Gastrocnemius medialis (tissue), 4 donors: ENCODE results near the gene NLGN1. TPM values are rescaled to one million over a fixed set of nuclear protein-coding genes. Genes with fewer than 3 reads are reported as not detected.

Experiments
- ATAC-seq, 2 donors: fragments of 150-250 bp; one replicate each; pipeline ENCODE4 v1.9.1; 2016
- DNase-seq, 2 donors: peaks; one replicate each; pipeline ENCODE4 v3.0.0-alpha.2; 2019
- H3K27ac ChIP-seq, 4 donors: fragments of 200-600 bp; sonication (generic); 1 replicate in 1 of 4; 2 replicates in 3 of 4; pipeline ENCODE4 v1.5.1; 2016 to 2018; ENCODE audit warnings: mild to moderate bottlenecking in 2 of 4, moderate library complexity in 1 of 4
- H3K27me3 ChIP-seq, 3 donors: fragments of 200-600 bp; sonication (generic) in 2 of 3; 1 replicate in 1 of 3; 2 replicates in 2 of 3; pipeline versions ENCODE4 v1.5.1 to v1.6.0; 2016 to 2019; ENCODE audit warnings: mild to moderate bottlenecking in 1 of 3, moderate library complexity in 1 of 3
- H3K36me3 ChIP-seq, 2 donors: fragments of 200-600 bp; sonication (generic) in 1 of 2; one replicate each; pipeline ENCODE4 v1.5.1; 2017 to 2018
- H3K4me1 ChIP-seq, 2 donors: fragments of 200-600 bp; sonication (generic) in 1 of 2; one replicate each; pipeline ENCODE4 v1.5.1; 2016 to 2017; ENCODE audit warnings: mild to moderate bottlenecking in 2 of 2
- H3K4me3 ChIP-seq, 4 donors: fragments of 200-600 bp; sonication (generic) in 3 of 4; 1 replicate in 1 of 4; 2 replicates in 3 of 4; pipeline ENCODE4 v1.5.1; 2016 to 2019; ENCODE audit warnings: mild to moderate bottlenecking in 2 of 4
- H3K9me3 ChIP-seq, 3 donors: fragments of 200-600 bp; sonication (generic) in 2 of 3; 1 replicate in 1 of 3; 2 replicates in 2 of 3; pipeline ENCODE4 v1.5.1; 2016 to 2019
- CTCF ChIP-seq, 5 experiments: fragments of 450-650 bp in 3 of 5; fragments of 200-600 bp in 2 of 5; sonication (generic) in 2 of 5; IDR thresholded peaks in 4 of 5; conservative IDR thresholded peaks in 1 of 5; 1 replicate in 4 of 5; 2 replicates in 1 of 5; pipeline ENCODE4 v1.5.1; 2016 to 2019; ENCODE audit warnings: antibody characterized with exemption in 5 of 5, mild to moderate bottlenecking in 3 of 5, moderate library complexity in 3 of 5
- POLR2A ChIP-seq, 2 donors: fragments of 450-650 bp; IDR thresholded peaks; one replicate each; pipeline ENCODE4 v1.6.1; 2017; ENCODE audit warnings: antibody characterized with exemption in 2 of 2, mild to moderate bottlenecking in 2 of 2, moderate library complexity in 2 of 2
- in situ Hi-C, 4 donors: fragments of 200-750 bp; cut with MboI; loops; one replicate each; pipeline versions ENCODE4 v1.15.0 to v1.8.0; 2017; ENCODE audit warnings: low sequenced_read_pairs in 4 of 4
- intact Hi-C: fragments of 100-400 bp; cut with DNase I; formaldehyde crosslinking; loops from one replicate; pipeline ENCODE4 v1.15.1; 2023; ENCODE audit warnings: low total_unique reads
- total RNA-seq, 4 donors: library from RNA; depleted of rRNA; stranded (reverse); fragments of >200 nt; gene quantifications; one replicate each; pipeline versions ENCODE4 v1.1.0 to v1.2.3, GENCODE V29; 2016

NLGN1 gene
- total RNA-seq, 4 donors from 2014 or later: 0.52 to 1.9 (median 1.1) TPM

GRCh38 chr3:173411375-173411973, 13.9 kb downstream of the NLGN1 start:
- Histone ChIP-seq H3K4me3 (no peak overlapping the region), H3K4me1 (no peaks in the 10 kb centered on the region), H3K27ac (no peak overlapping the region), H3K27me3 (no peaks in the 10 kb centered on the region), H3K36me3 (no peaks in the 10 kb centered on the region), H3K9me3 (no peaks in the 10 kb centered on the region)
- TF ChIP-seq CTCF (IDR thresholded peaks at IDR 0.05 in 4 of 5, conservative IDR thresholded peaks at IDR 0.05 in 1 of 5): no peak
- TF ChIP-seq POLR2A (IDR thresholded peaks at IDR 0.05): no peak
- intact Hi-C loops: no loop called here
- ATAC-seq (no peak), DNase-seq (no peak)
- in situ Hi-C loops: no loop called here

- ATAC-seq: no peak
- intact Hi-C loops: no loop called here
These were observed 18.5 kb downstream of the NLGN1 start for GRCh38 chr3:173416070-173416469.

DNA sequence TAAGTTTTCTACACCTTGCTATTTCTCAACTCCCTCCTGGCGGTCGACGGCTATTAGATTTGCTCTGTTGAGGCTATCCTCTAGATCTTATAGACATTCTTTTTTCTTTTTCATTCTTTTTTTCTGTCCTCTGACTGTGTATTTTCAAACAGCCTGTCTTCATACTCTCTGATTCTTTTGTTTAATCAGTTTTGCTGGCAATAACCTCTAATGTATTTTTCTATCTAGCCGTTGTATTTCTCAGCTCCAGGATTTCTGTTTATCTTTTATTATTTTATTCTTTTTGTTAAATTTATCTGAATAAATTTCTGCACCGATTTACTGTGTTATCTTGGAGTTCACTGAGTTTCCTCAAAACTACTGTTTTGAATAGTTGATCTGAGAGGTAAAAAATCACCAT, 31.5 kb downstream of the NLGN1 start:
- Histone ChIP-seq H3K9me3 (no peaks in the 10 kb centered on the region), H3K4me1 (no peaks in the 10 kb centered on the region), H3K4me3 (no peak overlapping the region), H3K27me3 (no peaks in the 10 kb centered on the region), H3K36me3 (no peaks in the 10 kb centered on the region), H3K27ac (no peak overlapping the region)
- no peak for ATAC-seq
- in situ Hi-C loops: no loop called here
- intact Hi-C loops: no loop called here
- no peak for DNase-seq
- TF ChIP-seq CTCF (IDR thresholded peaks at IDR 0.05 in 4 of 5, conservative IDR thresholded peaks at IDR 0.05 in 1 of 5): no peak

More at GRCh38 chr3:173416070-173416469, 18.5 kb downstream of the NLGN1 start:
- Histone ChIP-seq H3K4me1 (no peaks in the 10 kb centered on the region), H3K36me3 (no peaks in the 10 kb centered on the region), H3K27me3 (no peaks in the 10 kb centered on the region), H3K4me3 (no peak overlapping the region), H3K27ac (no peak overlapping the region), H3K9me3 (no peaks in the 10 kb centered on the region)
- in situ Hi-C loops: no loop called here
- TF ChIP-seq POLR2A (IDR thresholded peaks at IDR 0.05) (no peak), CTCF (IDR thresholded peaks at IDR 0.05 in 4 of 5, conservative IDR thresholded peaks at IDR 0.05 in 1 of 5) (no peak)
- DNase-seq: no peak

DNA sequence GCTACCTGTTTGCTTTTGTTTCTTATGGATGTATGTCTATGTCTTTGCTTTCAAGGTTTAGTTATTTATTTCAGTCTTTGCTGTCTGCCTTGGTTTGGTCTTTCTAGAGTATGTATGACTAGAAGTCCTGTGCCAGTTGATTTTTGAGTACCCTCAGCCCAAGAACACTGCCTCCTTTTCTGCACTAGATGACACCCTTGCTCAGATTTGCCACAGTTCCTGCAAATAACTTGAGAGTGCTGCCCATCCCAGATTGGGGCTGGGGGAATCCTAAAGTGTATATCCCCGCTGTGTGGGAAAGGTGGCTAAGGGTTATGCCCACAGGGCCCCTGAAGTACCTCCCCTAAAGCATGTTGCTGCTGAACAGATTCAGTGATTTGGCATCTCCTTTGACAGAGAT, 32.0 kb downstream of the NLGN1 start:
- intact Hi-C loops: no loop called here
- H3K4me3 ChIP-seq: no peak overlapping the region
- no peaks in the 10 kb centered on the region for H3K27me3 ChIP-seq
- no peaks in the 10 kb centered on the region for H3K9me3 ChIP-seq
- TF ChIP-seq CTCF (IDR thresholded peaks at IDR 0.05 in 4 of 5, conservative IDR thresholded peaks at IDR 0.05 in 1 of 5) (no peak), POLR2A (IDR thresholded peaks at IDR 0.05) (no peak)
- no peak overlapping the region for H3K27ac ChIP-seq
- DNase-seq (no peak), ATAC-seq (no peak)
- no peaks in the 10 kb centered on the region for H3K36me3 ChIP-seq
- no peaks in the 10 kb centered on the region for H3K4me1 ChIP-seq
- in situ Hi-C loops: no loop called here

DNA sequence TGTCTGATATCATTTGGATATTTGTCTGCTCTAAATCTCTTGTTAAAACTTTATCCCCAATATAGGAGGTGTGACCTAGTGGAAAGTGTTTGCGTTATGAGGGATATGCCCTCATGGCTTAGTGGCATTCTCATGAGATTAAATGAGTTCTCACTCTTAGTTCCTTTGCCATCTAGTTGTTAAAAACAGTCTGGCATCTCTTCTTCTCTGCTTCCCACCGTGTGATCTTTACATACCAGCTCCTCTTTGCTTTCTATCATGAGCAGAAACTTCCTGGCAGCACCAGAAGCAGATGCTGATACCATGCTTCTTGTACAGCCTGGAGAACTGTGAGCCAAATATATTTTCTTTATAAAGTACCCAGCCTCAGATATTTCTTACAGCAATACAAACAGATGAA, 33.0 kb downstream of the NLGN1 start:
- Histone ChIP-seq H3K36me3 (no peaks in the 10 kb centered on the region), H3K27me3 (no peaks in the 10 kb centered on the region), H3K4me1 (no peaks in the 10 kb centered on the region), H3K4me3 (no peak overlapping the region), H3K9me3 (no peaks in the 10 kb centered on the region), H3K27ac (no peak overlapping the region)
- in situ Hi-C loops (no loop called here), intact Hi-C loops (no loop called here)
- TF ChIP-seq CTCF (IDR thresholded peaks at IDR 0.05 in 4 of 5, conservative IDR thresholded peaks at IDR 0.05 in 1 of 5): no peak
- no peak for TF ChIP-seq POLR2A (IDR thresholded peaks at IDR 0.05)
- no peak for DNase-seq
- no peak for ATAC-seq
